Measurements from ENCODE around the gene GEMIN5.

The GEMIN5 gene

DNA sequence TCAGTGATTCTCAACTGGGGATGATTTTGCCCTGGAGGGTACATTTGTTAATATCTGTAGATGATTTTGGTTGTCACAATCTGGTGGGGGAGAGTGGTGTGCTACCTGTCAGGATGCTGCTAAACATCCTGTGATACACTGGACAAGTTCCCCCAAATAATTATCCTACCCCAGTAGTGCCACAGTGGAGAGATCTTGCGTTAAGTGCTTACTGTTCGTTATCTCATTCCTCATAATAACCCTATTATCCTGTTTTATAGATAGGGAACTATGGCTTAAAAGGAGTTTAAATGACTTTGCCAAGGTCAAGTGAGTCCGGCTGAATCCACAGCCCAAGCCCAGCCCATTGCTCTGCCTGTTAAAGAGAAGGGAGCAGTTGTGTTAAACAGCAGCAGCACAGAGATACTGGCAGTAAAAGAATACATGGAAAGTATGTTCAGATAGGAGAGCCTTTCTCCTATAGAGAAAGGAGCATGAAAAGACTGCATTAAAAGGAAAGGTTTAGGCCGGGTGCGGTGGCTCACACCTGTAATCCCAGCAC is 64.2 kb downstream of the GEMIN5 start:
- DNase-seq = no peak

DNA sequence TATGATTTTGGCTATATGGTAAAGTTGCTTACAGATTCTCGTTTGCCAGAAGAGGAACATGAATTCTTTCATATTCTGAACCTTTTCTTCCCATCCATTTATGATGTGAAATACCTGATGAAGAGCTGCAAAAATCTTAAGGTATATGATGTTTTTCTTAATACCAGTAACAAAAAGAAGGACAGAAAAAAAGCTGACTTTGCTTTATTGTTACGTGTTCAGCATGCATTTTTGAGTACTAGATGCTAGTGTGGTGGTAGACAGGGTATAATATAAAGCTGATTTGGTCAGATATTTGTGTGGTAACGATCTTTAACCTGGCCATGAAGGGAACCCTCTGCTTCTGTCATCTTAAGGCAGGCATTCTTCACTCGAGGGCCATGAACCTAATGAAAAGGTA is 66.3 kb downstream of the GEMIN5 start:
- no peak for DNase-seq

DNA sequence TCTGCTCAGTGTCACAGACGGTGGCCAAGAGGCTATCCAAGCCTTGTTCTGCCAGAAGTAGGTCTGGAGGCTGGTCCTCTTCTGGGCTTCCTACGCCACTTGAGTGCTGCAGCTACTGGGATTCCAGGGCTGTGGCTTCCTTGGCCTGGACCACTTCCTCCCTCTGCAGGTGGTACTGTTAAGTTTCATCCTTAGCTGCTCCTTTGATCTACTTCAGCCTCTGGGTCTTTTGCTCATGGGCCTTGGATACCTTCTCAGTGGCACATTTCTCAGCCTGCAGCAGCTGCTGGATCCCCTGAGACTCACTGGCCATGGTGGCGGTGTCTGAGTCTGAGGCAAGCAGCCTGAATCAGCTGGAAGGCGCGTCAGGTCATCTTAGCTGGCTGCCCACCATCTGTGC is 69.3 kb downstream of the GEMIN5 start:
- no peak for DNase-seq

GRCh38 chr5:154866841-154867240 is 71.2 kb downstream of the GEMIN5 start:
- no peak for DNase-seq

DNA sequence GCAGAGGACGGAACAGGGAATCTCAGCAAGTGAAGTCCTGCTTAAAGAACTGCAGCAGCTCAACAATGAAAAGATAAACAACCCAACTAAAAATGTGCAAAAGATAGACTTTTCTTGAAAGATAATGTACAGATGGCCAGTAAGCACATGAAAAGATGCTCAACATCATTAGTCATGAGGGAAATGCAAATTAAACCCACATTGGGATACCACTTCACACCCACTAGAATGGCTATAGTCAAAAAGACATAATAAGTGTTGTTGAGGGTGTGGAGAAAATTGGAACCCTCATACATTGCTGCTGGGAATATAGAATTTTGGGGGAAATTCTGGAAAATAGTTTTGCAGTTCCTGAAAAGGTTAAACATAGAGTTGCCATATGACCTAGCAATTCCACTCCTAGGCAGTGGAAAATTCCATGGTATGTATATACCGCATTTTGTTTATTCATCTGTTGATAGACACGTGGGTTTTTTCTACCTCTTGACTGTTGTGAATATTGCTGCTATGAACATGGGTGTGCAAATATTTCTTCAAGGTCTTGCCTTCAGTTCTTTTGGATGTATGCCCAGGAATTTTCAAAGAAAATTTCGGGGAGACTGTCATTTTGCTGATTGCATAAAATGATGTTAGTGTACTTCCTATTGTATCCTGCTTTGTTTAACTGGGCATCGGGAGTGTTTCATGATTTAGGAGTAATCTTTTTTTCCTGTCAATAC is 72.4 kb downstream of the GEMIN5 start:
- DNase-seq = no peak

DNA sequence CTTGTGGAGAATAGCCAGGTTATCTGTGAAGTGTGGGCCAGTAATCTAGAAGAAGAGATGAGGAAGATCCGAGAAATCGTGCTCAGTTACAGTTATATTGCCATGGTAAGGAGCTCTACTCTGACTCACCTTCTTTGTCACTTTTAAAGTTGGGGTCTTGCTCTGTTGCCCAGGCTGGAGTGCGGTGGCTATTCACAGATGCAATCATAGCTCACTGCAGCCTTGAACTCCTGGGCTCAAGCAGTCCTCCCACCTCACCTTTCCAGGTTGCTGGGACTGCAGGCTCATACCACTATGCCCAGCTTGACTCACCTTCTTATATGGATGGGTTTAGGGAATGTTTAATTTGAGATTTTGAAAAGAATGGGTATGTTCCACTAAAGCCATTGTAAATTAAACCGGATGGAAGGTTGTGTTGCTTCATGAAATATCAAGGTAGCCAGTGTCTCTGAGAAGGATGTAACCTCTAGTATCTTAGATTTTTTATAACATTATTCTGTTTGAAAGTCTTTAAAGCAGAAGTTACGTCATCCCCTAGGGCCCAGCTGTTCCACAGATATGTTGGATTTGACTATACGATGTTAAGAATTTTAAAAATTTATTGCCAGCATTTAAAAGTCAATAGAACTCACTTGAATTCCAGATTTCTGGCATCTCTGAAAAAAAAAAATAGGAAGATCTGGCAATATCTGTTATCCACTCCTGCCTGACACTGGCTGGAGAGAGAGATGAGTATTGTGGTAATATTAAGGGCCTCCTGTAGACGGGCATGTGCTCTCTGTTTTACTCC is 74.5 kb downstream of the GEMIN5 start:
- DNase-seq = no peak

GRCh38 chr5:154862766-154863165 is 75.2 kb downstream of the GEMIN5 start:
- DNase-seq = no peak

DNA sequence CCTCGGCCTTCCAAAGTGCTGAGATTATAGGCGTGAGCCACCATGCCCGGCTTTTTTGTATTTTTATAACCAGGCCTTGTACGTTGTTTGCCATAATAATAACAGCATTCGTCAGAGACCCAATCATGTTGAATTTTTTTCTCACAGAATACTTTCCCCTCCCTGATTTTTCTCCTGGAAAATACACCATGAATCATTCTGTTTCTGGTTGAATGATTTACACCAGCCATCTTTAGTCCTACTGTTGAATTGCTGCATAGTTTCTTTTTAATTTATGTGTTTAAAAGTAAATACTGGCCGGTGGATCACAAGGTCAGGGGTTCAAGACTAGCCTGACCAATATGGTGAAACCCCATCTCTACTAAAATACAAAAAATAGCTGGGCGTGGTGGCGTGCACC is 76.1 kb downstream of the GEMIN5 start:
- DNase-seq = no peak

- no peak for DNase-seq
Observed at GRCh38 chr5:154860765-154861164, 77.2 kb downstream of the GEMIN5 start.

- no peak for DNase-seq
Observed at GRCh38 chr5:154860123-154860522, 77.9 kb downstream of the GEMIN5 start.

- DNase-seq = peak; percentile 41
Observed at GRCh38 chr5:154858972-154859871, 78.8 kb downstream of the GEMIN5 start.

DNA sequence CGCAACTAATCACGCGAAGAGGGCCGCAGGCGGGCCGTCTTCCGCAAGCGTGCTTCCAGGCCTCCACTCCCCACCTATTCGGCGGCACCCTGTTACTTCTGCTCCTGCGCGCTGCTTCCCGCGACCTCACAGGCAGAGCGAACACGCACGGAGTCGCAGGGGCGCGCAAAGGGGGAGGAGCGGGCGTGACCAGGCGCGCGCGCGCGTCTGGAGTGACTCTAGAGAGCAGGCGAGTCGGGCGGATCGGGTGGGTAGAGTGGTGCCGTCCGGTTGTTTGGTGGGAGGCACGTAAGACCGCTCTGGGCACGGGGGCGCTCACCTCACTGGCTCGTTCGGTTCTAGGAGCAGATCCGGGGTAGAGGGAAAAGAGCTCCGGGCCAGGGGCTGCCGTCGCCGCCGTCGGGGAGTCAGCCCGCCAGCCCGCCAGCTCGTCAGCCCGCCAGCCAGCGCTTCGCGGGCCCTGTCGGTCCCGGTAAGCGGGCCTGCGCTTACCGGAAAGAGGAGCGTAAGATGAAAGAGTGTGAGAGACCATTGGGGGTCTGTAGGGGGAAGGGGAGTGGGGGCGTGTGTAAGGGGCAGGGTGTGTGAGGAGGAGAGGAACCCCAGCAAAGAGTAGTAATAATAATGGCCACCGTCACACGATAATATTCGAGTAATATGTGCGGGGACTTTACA is 79.6 kb downstream of the GEMIN5 start, which contains the start of gene CNOT8:
TSS of gene CNOT8 (plus strand) at position 331 of the 675 bp plus-strand sequence. CDS start 4,652 bp downstream, outside the sequence.
- DNase-seq = peak; percentile 97

DNA sequence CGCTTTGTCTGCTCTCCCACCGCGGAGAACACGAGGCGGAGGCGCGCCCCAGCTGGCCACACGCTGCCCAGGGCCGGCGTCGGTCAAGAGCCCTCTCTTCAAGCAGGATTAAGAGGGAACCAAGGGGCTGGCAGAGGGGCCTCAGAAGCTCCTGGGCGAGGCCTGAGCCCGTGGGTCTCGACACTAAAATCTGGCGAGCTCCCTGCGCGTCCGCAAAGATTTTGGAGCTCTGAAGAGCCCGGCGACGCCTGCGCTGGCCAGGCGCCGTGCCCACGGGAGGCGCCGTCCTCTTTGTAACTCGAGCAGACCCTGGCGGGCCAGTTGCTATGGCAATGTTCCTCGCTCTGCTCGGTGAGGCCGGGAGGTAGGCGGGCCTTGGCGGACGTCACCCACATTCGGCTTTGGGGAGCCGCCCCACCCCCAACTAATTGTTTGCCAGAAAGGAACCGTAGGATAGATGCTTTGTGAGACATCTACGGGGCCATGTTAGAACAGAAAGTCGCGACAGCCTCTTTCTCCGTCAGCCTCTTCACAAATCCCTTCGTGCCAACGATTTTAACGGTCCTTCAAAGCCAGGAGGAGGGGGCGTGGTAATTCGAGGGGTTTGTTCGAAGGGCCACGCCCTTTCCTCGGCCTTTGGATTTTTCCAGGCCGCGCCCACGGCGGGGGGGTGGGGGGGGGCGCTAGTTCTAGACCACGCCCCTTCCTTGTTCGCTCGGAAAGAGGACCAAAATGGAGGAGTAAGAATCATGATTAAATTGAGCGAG is 80.3 kb downstream of the GEMIN5 start:
- DNase-seq = peak; percentile 92

DNA sequence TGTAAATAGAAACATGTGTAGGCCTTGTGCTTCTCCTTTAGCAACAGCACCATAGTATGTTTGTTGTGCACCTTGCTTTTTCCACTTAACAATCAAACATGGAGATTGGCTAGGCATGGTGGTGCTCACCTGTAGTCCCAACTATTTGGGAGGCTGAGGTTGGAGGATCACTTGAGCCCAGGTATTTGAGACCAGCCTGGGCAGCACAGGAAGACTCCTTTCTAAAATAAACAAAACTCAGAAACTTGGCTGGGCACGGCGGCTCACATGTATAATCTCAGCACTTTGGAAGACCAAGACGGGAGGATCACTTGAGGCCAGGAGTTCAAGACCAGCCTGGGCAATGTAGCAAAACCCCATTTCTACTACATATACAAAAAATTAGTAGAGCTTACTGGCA is 86.7 kb downstream of the GEMIN5 start:
- DNase-seq = no peak

- DNase-seq = no peak
Observed at GRCh38 chr5:154850255-154851062, 87.6 kb downstream of the GEMIN5 start, which contains the start of gene FAXDC2. Gene FAXDC2 (minus strand): TSS chr5:154850603. CDS start chr5:154838178, 12,425 bp downstream.

DNA sequence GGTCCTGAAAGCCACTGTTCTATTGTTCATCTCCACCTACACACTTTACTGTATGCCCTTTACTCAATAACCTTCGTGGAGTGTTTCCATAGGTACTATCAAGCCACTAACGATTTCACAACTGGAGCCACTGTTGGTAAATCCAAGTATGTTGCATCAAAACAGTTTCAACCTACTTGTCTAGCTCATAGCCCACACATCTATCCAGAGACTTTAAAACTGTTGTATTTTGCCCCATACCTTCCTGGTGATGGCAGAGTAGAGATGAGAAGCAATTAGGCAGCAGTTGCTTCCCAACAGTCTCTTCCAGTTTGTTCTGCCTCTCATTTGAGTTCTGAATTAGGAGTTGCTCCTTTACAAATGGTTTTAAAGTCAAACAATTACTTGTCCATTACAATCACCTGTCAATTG is 88.2 kb downstream of the GEMIN5 start:
- no peak for DNase-seq

DNA sequence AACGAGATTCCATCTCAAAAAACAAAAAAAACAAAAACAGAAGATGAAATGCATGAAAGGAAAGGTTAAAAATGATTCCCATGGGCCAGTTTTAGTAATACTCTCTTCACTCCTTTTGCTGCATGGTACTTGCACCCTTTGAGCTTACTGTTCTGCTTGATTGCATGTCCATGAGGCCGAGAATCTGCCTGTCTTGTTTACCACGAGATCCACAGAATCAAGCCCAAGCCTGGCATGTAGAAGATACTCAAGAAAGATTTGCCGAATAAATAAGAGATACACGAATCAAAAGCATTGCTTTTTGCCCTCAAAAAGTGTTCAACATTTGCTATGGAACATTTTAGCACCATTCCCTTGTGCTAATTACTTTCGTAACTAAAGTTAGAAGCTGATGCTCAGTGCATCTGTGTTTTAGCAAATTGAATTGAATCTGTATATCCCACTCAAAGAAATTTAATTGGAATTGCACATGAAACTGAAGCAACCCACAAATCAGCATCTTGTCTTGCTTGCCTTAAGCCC is 88.7 kb downstream of the GEMIN5 start:
- DNase-seq = no peak

GRCh38 chr5:154844809-154845208 is 93.2 kb downstream of the GEMIN5 start:
- DNase-seq = no peak

- DNase-seq = no peak
Observed at GRCh38 chr5:154842689-154843530, 95.1 kb downstream of the GEMIN5 start.

Measured in CD4-positive, alpha-beta T cell treated with Interleukin-12 subunit alpha and Interleukin-12 subunit beta, for 1 hour (primary cell).